Progenitor cell of endocrine pancreas (in vitro differentiated cells): ENCODE data around the gene MS4A6A. TPM values are rescaled to one million over a fixed set of nuclear protein-coding genes. Genes with fewer than 3 reads are reported as not detected.

ENCODE experiments used
- DNase-seq: peaks from one replicate; pipeline ENCODE4 v3.0.0; 2021; ENCODE audit warnings: low spot score; ENCODE audit not compliant: unreplicated experiment
- H3K27ac Mint-ChIP-seq: 2 replicates; pipeline ENCODE4 v1.8.0; 2021; ENCODE audit warnings: mild to moderate bottlenecking, moderate library complexity, mixed read lengths
- H3K27me3 Mint-ChIP-seq: 2 replicates; pipeline ENCODE4 v1.8.0; 2021; ENCODE audit warnings: mixed read lengths
- H3K36me3 Mint-ChIP-seq: 2 replicates; pipeline ENCODE4 v1.8.0; 2022; ENCODE audit warnings: mixed read lengths; ENCODE audit not compliant: insufficient read depth
- H3K4me1 Mint-ChIP-seq: 2 replicates; pipeline ENCODE4 v1.8.0; 2021; ENCODE audit warnings: low read depth, mixed read lengths
- H3K4me3 Mint-ChIP-seq: 2 replicates; pipeline ENCODE4 v1.8.0; 2021; ENCODE audit warnings: low read depth, mild to moderate bottlenecking, moderate library complexity, mixed read lengths
- H3K9me3 Mint-ChIP-seq: 2 replicates; pipeline ENCODE4 v1.8.0; 2021; ENCODE audit warnings: low read depth, mixed read lengths
- CTCF ChIP-seq: fragments of 200-600 bp; sonication (generic); IDR thresholded peaks from one replicate; pipeline ENCODE4 v1.5.0; 2021; ENCODE audit warnings: antibody characterized with exemption, mild to moderate bottlenecking; ENCODE audit not compliant: unreplicated experiment
- microRNA-seq: library from miRNA; unstranded; fragments of <30 nt; microRNA quantifications from one replicate; pipeline ENCODE4 v1.1.0, GENCODE V29; 2020; ENCODE audit warnings: borderline number of aligned reads; ENCODE audit not compliant: unreplicated experiment
- total RNA-seq: library from RNA; stranded (reverse); gene quantifications from 2 replicates; pipeline ENCODE4 v1.2.1, GENCODE V29; 2021

The MS4A6A gene
- total RNA-seq, 1 donor from 2014 or later, result not detected

DNA sequence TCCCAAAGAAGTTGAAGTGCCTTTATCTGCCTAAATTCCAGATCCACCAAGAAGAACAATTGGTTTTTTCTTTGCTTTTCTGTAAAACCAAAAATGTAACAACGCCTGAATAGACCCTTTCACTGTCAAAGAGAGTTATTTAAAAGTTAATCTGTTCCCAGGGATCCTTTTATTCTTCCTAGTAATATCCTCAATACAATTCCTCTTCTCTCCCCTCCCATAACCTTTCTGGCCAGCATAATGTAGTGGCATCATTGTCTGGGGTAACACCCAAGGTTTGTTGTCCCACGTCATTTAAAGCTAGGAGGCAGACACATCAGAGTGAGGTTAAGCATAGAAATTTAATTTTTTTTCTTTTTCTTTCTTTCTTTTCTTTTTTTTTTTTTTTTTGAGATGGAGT, 54.5 kb downstream of the MS4A6A start:
- no peak for DNase-seq
- Mint-ChIP-seq H3K27me3 (no peaks in the 10 kb centered on the region), H3K9me3 (peaks cover 23% of the 10 kb centered on the region), H3K4me1 (peaks cover 7% of the 10 kb centered on the region), H3K36me3 (peaks cover 3% of the 10 kb centered on the region), H3K27ac (no peak overlapping the region), H3K4me3 (no peak overlapping the region)
- TF ChIP-seq CTCF, result no peak

DNA sequence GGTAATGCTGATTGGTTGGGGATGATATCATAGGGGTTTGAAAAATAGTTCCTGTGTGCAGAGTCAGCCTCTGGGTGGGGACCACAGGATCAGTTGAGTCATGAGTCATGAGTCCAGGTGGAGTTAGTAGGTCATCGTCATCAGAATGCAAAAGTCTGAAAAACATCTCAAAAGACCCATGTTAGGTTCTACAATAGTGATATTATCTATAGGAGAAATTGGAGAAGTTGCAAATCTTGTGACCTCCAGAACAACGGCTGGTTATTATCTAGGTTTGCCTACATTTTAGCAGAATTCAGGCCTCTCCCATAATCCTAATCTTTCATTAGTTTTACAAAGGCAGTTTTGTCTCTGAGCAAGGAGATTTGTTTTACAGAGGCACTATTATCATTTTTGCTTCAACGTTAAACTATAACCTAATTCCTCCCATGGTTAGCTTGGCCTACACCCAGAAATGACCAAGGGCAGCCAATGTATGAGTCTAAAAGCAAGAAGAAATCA, 55.5 kb downstream of the MS4A6A start:
- Mint-ChIP-seq H3K27ac (no peak overlapping the region), H3K9me3 (peaks cover 19% of the 10 kb centered on the region), H3K4me1 (peaks cover 3% of the 10 kb centered on the region), H3K27me3 (no peaks in the 10 kb centered on the region), H3K36me3 (peaks cover 3% of the 10 kb centered on the region), H3K4me3 (no peak overlapping the region)
- DNase-seq, result no peak
- no peak for TF ChIP-seq CTCF

- Mint-ChIP-seq H3K27me3 (no peaks in the 10 kb centered on the region), H3K36me3 (peaks cover 3% of the 10 kb centered on the region), H3K4me1 (peaks cover 4% of the 10 kb centered on the region), H3K9me3 (peaks cover 19% of the 10 kb centered on the region), H3K4me3 (no peak overlapping the region), H3K27ac (no peak overlapping the region)
- DNase-seq, result no peak
- no peak for TF ChIP-seq CTCF
Observed at GRCh38 chr11:60125956-60126585, 56.8 kb downstream of the MS4A6A start.

- Mint-ChIP-seq H3K27me3 (no peaks in the 10 kb centered on the region), H3K4me1 (peaks cover 10% of the 10 kb centered on the region), H3K27ac (no peak overlapping the region), H3K36me3 (peaks cover 3% of the 10 kb centered on the region), H3K9me3 (peaks cover 19% of the 10 kb centered on the region), H3K4me3 (no peak overlapping the region)
- no peak for TF ChIP-seq CTCF
- no peak for DNase-seq
Observed at GRCh38 chr11:60124802-60125432, 58.0 kb downstream of the MS4A6A start.

Small RNA genes lying within 50 kb of the gene (microRNA-seq; reads per million reads assigned to microRNA genes)
- not detected for gene MIR6503

Other genes starting within 250 kb of the MS4A6A start
- not detected in 2 replicates for gene OOSP1, start 244.7 kb downstream of the MS4A6A start, total RNA-seq
- not detected in 2 replicates for gene OOSP4A, start 219.1 kb downstream of the MS4A6A start, total RNA-seq
- not detected in 2 replicates for gene OOSP4B, start 165.9 kb downstream of the MS4A6A start, total RNA-seq
- gene OOSP2, start 142.7 kb downstream of the MS4A6A start, total RNA-seq, result not detected in 2 replicates
- gene MS4A3, start 126.4 kb downstream of the MS4A6A start, total RNA-seq, result not detected in 2 replicates
- not detected in 2 replicates for gene MS4A2, start 94.4 kb downstream of the MS4A6A start, total RNA-seq
- not detected in 2 replicates for gene MS4A4E, start 60.1 kb upstream of the MS4A6A start, total RNA-seq
- 0.33 TPM in 1 of 2 replicates, not detected in the other for gene MS4A4A, start 97.6 kb upstream of the MS4A6A start, total RNA-seq
- not detected in 2 replicates for gene MS4A6E, start 144.2 kb upstream of the MS4A6A start, total RNA-seq
- not detected in 2 replicates for gene MS4A7, start 195.4 kb upstream of the MS4A6A start, total RNA-seq
- not detected in 2 replicates for gene MS4A14, start 213.4 kb upstream of the MS4A6A start, total RNA-seq
- gene MS4A5, start 246.5 kb upstream of the MS4A6A start, total RNA-seq, result not detected in 2 replicates